Osteocyte (in vitro differentiated cells): ENCODE results near the gene KRT27. TPM values are rescaled to one million over a fixed set of nuclear protein-coding genes. Genes with fewer than 3 reads are reported as not detected.

ENCODE experiments used
- DNase-seq: peaks from one replicate; pipeline ENCODE4 v3.0.0; 2021; ENCODE audit warnings: mixed read lengths; ENCODE audit not compliant: unreplicated experiment; ENCODE audit errors: extremely low spot score
- H3K27ac Mint-ChIP-seq: one replicate; pipeline ENCODE4 v1.8.0; 2021; ENCODE audit warnings: mild to moderate bottlenecking, mixed read lengths; ENCODE audit not compliant: unreplicated experiment
- H3K27me3 Mint-ChIP-seq: one replicate; pipeline ENCODE4 v1.8.0; 2021; ENCODE audit warnings: mixed read lengths; ENCODE audit not compliant: unreplicated experiment
- H3K36me3 Mint-ChIP-seq: one replicate; pipeline ENCODE4 v1.8.0; 2021; ENCODE audit warnings: mixed read lengths; ENCODE audit not compliant: unreplicated experiment
- H3K4me1 Mint-ChIP-seq: one replicate; pipeline ENCODE4 v1.8.0; 2021; ENCODE audit warnings: mixed read lengths; ENCODE audit not compliant: unreplicated experiment
- H3K4me3 Mint-ChIP-seq: one replicate; pipeline ENCODE4 v1.8.0; 2021; ENCODE audit warnings: mild to moderate bottlenecking, moderate library complexity, mixed read lengths; ENCODE audit not compliant: unreplicated experiment
- H3K9me3 Mint-ChIP-seq: one replicate; pipeline ENCODE4 v1.8.0; 2021; ENCODE audit warnings: mixed read lengths; ENCODE audit not compliant: unreplicated experiment
- total RNA-seq: library from RNA; stranded (reverse); gene quantifications from 2 replicates; pipeline ENCODE4 v1.2.1, GENCODE V29; 2021
- TF ChIP-seq, protein P1 (sequence below): fragments of 200-600 bp; sonication (generic); IDR thresholded peaks from 2 replicates; pipeline ENCODE4 v1.5.0; 2021; ENCODE audit warnings: antibody characterized with exemption, mild to moderate bottlenecking, moderate library complexity

KRT27 gene
- total RNA-seq, 1 donor from 2014 or later, result not detected

DNA sequence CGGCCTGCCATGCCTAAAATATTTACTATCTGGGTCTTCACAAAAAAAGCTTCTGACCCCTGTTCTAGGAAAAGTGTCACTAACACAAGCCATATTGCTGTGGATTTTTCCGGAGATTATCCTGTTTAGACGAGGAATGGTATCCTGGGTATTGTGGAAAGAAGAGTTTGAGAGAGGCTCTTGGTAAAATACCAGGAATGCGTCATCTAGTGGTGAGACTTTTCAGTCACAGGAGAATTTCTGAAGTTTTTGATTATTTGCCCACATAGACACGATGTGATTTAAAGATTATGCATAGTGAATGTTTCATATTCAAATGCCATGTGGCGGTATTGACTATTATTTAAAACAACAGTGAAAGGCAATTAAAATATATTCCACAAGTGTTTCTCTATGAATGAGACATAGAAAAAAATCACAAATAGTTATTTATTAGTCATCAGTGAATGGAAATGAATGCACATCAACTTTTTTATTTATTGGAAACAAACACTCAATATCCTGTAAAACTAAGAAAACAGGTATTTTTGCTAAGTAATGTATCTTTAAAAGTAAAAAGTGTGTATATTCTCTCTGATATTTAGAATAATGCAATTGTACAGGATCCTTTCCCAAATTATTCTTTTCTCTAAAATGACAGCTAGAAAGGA lies 9.6 kb upstream of the KRT27 start:
- H3K36me3 Mint-ChIP-seq, result no peaks in the 10 kb centered on the region
- no peak for DNase-seq
- TF ChIP-seq, protein P1, sequence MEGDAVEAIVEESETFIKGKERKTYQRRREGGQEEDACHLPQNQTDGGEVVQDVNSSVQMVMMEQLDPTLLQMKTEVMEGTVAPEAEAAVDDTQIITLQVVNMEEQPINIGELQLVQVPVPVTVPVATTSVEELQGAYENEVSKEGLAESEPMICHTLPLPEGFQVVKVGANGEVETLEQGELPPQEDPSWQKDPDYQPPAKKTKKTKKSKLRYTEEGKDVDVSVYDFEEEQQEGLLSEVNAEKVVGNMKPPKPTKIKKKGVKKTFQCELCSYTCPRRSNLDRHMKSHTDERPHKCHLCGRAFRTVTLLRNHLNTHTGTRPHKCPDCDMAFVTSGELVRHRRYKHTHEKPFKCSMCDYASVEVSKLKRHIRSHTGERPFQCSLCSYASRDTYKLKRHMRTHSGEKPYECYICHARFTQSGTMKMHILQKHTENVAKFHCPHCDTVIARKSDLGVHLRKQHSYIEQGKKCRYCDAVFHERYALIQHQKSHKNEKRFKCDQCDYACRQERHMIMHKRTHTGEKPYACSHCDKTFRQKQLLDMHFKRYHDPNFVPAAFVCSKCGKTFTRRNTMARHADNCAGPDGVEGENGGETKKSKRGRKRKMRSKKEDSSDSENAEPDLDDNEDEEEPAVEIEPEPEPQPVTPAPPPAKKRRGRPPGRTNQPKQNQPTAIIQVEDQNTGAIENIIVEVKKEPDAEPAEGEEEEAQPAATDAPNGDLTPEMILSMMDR, result peak; percentile 61
- H3K27me3 Mint-ChIP-seq, result peaks cover 54% of the 10 kb centered on the region
- no peaks in the 10 kb centered on the region for H3K9me3 Mint-ChIP-seq
- H3K27ac Mint-ChIP-seq, result no peak overlapping the region
- H3K4me3 Mint-ChIP-seq, result no peak overlapping the region
- H3K4me1 Mint-ChIP-seq, result peaks cover 3% of the 10 kb centered on the region

DNA sequence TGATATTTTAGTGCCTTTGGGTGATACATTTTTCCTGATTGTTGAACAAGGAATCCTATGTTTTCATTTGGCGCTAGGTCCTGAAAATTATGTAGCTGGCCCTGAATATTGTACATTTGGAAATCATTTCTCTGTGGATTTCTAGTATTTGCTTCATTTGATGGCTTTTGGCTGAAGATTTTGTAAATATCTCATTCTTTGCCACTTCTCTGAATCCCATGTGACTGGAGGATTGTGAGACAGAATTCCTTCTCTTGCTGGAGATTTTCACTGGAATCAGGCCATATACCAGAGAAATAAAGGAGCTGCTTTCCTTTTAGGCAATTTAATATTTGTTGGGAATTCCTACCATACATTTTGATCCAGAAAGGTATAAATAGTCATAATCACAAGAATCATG lies 8.8 kb upstream of the KRT27 start:
- no peak overlapping the region for H3K27ac Mint-ChIP-seq
- H3K36me3 Mint-ChIP-seq, result no peaks in the 10 kb centered on the region
- no peak overlapping the region for H3K4me3 Mint-ChIP-seq
- TF ChIP-seq, protein P1, result no peak
- H3K4me1 Mint-ChIP-seq, result peaks cover 3% of the 10 kb centered on the region
- H3K9me3 Mint-ChIP-seq, result no peaks in the 10 kb centered on the region
- H3K27me3 Mint-ChIP-seq, result peaks cover 47% of the 10 kb centered on the region
- DNase-seq, result no peak

DNA sequence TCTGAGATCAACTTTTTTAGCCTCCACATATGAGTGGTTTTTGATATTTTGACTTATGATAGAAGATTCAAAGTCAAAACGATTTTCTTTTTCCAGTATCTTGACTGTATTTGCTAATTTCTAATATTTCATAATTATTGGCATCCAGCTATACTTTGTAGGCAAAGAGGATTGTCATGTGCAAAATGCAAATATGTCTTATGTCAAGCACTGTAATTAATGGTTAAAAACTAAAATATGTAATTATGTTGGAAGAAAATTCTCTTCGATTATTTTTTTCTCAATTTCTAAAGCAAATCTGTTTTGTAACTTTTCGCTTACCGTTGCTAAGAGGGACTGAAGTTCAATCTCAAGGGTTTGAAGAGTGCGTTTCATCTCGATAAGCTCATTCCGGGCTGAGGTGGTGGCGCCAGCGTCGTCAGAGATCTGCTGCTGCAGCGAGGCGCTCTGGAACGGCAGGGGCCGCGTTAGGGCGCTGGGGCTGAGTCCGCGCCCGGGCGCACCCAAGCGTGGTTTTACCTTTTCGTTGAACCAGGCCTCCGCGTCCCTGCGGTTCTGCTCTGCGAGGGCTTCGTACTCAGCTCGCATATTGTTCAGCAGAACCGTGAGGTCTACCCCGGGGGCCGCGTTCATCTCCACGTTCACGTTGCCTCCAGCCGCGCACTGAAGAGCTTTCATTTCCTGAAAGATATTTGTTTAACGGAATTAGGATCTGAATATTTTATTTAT lies 3.0 kb downstream of the KRT27 start:
- H3K27me3 Mint-ChIP-seq, result peaks cover 71% of the 10 kb centered on the region
- no peak overlapping the region for H3K27ac Mint-ChIP-seq
- no peaks in the 10 kb centered on the region for H3K9me3 Mint-ChIP-seq
- no peaks in the 10 kb centered on the region for H3K36me3 Mint-ChIP-seq
- H3K4me1 Mint-ChIP-seq, result no peaks in the 10 kb centered on the region
- no peak overlapping the region for H3K4me3 Mint-ChIP-seq
- TF ChIP-seq, protein P1, result no peak
- DNase-seq, result no peak

DNA sequence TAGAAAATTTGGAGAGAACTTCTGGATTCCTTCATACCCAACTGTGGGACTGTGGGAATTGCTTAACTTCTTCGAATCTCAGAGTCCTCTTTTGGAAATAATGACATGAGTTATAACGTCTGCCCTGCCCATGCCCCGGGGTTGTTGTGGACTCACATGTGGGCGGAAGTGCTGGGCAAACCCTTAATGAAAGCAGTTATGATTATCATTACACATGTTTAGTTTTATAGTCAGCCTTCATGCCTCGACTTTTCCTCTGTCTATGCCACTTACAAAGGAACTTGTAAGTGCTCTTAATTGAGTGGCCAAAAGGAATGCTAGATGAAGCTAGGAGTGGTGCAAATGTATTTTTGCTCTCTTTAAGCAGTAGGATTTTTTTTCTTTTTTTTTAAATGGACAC lies 3.9 kb downstream of the KRT27 start:
- TF ChIP-seq, protein P1, result no peak
- Mint-ChIP-seq H3K27me3 (peaks cover 72% of the 10 kb centered on the region), H3K27ac (no peak overlapping the region), H3K36me3 (no peaks in the 10 kb centered on the region), H3K4me3 (no peak overlapping the region), H3K4me1 (no peaks in the 10 kb centered on the region), H3K9me3 (no peaks in the 10 kb centered on the region)
- no peak for DNase-seq

DNA sequence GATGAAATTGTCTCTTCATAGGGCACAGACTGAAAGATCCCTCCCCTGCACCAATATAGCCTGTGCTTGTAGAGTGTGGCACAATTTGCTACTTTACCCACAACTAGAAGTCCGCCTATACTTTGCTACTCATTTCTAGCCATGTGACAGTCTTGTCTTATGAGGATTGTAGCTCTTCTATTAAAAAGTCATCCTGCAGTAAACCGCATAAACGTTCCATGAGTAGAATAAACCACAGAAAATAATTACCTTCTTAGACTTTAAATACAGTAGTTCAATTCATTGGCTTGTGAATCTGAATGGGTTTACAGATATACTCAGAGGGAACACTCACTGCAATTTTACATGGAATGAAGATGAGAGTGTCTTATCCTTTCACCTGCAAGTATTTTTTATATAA lies 4.4 kb downstream of the KRT27 start:
- Mint-ChIP-seq H3K27me3 (peaks cover 69% of the 10 kb centered on the region), H3K9me3 (no peaks in the 10 kb centered on the region), H3K4me3 (no peak overlapping the region), H3K27ac (no peak overlapping the region), H3K36me3 (no peaks in the 10 kb centered on the region), H3K4me1 (no peaks in the 10 kb centered on the region)
- TF ChIP-seq, protein P1, result no peak
- no peak for DNase-seq
